NK-92 (cell line): ENCODE data around the gene KIF5C.
"Not testable (repeated sequence)": the region's sequence is repeated elsewhere in the genome, so short reads cannot be mapped to it uniquely, and the experiment has no call there.

ENCODE experiments used
- DNase-seq: peaks from one replicate; lab custom pipeline; 2025; ENCODE audit not compliant: unreplicated experiment; lab: John Stamatoyannopoulos, UW

The KIF5C gene

DNA sequence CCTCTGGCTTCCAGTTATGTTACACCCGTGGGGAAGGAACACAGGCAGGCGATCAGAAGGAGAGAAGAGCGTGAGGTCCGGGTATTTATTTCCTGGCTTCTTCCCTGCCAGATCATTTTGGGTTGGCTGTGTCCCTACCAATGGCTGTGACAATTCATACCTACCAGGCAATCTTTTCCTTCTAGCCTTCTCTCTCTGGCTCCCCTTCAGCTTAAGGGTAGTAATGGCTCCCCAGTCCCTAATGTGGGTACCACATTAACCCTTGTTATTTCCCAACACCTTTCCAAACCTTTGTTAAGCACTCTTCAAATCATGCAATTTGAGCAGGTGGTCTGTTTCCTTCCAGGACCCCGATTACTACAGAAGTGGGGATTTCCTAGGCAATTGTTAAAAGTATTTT is 84.7 kb downstream of the KIF5C start:
- DNase-seq = no peak

DNA sequence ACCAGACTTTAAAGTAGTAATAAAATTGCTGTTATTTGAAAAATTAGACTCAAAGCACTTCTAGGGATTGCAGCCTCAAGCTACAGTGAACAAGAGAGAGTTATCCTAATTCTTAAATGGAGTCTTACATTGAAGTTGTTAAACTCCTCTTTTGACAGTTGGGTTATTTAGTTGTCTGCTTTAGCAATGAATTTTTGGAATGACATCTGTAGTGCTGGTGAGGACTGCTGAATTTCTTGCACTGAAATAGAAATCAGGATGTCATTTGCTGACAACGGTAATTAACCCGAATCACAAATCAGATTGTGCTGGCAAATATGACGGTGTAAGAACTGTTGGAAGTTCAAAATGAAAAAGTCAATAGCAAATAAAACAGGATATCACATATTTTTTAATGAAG is 85.5 kb downstream of the KIF5C start:
- DNase-seq = no peak

DNA sequence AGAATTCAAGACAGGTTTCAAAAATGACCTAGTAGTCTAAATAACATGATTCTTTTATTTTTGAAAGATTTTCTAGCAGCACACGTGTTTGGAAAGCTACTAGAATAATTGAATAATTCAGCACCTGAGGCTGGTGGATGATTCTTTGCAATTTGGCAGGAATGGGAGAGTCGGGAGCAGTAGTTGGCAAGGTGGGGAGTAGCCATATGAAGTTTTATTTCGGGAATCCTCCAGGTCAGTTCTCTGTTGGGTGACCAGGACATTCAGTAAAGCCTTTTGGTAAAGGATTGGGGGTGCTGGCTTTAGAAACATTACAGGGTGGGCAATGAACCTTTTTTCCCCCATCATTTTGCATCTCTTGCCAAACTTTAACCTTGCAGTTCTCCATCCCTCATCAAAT is 88.4 kb downstream of the KIF5C start:
- no peak for DNase-seq

DNA sequence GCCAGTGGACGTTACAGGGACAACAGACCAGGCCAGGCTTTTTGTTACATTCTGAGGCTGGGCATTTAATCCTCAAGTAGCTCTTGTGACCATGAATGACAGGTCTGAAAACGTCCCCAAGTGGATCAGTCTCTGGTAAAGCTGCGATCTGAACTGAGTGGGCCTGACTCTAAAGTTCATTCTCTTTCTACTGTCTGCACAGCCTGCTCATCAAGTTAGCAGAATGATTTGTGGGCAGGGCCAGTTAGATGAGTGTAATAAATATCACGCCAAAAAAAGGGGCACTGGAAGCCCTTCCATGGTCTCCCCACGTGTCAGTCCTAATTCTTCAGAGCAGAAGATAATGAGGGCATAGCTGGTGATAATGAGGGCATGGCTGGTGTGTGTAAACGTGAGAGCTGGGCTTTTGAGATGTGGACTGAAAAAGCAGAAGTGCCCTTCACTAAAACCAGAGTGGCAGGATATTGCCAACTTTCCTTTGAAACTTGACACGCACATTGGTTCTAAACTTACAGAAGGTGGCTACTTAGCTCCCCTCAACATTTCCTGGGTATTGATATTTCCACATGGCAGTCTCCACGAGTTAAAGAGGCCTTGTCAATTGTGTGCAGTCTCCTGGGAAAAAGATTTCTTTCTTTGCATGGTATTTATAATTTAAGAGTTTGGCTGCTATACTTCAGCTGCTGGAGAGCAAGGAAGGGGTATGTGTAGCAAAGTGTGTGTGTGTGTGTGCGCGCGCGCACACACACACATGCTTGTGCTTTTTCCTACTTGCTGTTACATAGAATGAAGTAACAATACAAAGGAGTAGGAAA is 90.8 kb downstream of the KIF5C start:
- DNase-seq = no peak

DNA sequence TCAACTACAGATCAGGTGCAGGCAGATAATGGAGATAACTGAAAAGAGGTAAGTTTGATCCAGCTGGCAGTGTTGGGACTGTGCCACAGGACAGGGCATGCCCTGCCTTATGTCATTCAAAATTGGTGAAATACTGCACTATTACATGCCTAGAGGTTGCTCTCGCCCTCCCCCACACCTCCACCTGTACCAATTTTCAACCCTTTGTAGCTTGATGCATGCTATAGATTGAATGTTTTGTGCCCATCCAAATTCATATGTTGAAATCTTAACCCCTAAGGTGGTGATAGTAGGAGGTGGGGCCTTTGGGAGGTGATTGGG is 91.4 kb downstream of the KIF5C start:
- DNase-seq = no peak

DNA sequence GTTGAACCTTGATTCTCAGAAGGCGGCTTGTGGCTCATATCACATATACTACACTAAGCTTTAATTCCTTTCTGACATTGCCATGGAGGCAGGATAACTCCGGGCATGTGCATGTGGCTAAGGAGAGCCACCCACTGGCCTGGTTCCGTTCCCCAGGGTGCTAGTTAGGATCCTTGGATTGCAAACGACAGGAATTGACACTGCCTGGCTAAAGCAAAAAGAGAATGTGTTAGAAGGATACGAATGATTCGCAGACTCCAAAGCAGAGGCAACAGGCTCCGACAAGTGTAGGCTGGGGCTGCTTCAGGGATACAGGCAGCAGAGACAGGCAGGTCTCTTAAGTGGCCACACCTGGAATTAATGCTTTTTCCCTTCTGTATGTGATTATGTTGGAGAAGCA is 92.0 kb downstream of the KIF5C start:
- no peak for DNase-seq

DNA sequence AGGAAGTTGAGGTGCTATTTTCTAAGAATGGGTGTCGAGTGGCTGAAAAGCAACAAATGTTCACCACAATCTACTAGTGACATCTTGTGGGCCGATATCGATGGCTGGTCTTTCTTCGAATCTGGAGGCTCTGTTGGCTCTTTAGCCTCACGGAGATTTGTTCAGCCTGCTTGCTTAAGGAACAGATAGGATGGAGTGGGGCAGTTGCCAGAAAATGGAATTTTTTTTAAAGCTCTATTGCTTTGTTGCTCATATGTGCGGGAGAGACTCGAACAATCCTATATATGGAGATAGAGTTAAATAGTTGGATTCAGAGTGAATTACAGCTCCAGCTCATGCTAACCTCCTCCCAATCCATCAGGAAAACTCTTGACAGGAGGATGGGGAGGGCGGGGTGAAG is 92.6 kb downstream of the KIF5C start:
- DNase-seq = no peak

DNA sequence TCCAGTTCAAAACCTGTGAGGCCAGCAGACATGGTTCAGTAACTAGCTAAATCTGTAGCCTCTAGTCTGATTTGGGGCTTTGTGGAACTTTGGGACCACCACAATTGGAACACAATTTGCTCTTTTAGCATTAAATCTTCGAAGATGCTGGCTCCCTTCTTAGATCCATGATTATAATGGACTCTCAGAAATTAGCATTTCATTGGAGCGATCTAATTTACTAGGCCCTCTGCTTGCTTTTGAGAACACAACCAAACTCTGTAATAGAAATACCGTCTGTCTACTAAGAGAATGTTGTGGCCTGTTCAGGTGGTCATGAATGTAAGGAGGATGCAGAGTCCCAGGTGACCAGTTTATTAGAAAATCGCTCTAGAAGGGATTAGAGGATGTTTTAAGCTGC is 93.3 kb downstream of the KIF5C start:
- no peak for DNase-seq

DNA sequence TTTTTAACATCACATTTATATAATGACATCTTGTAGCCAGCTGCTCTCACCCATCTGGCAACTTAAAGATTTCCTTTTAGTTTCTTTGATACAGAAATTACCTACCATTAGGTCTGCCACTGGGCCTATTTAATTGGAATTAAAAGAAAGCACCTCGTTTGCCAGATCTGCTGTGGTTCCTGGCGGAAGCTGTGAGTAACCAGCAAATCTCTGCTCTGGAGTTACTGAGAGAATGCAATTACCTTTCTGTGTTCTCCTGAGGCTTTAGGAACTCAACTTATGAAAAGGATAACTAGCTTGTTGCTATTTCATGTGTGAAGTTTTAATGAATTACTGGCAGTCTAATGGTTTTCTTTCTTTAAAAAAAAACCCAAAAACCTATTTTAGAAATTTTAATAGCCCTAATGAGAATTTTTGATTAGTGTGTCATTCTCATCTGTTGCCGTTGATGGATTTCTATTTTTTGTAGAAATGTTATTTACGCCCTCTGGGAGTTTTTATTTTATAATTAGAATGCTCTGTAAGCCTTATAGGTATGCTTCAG is 93.8 kb downstream of the KIF5C start:
- no peak for DNase-seq

DNA sequence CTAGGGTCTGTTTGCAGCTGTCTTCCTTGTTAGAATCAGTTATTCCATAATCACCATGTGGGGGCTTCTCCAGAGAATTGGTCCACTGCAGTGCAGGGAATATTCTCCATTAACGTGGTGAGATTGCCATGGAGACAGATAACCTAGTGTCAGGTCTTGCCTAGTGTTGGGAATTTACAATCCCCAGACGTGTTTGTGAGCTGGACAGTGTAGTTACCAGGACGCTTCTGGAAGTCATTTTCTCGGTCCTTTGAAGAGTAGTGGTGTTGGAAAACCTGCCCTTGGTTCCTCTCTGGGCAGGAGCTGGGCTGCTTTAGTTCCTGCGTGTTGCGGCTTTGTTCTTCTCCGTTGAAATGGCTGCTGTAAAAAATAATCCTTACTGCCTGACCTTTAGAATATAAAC is 94.6 kb downstream of the KIF5C start:
- no peak for DNase-seq

DNA sequence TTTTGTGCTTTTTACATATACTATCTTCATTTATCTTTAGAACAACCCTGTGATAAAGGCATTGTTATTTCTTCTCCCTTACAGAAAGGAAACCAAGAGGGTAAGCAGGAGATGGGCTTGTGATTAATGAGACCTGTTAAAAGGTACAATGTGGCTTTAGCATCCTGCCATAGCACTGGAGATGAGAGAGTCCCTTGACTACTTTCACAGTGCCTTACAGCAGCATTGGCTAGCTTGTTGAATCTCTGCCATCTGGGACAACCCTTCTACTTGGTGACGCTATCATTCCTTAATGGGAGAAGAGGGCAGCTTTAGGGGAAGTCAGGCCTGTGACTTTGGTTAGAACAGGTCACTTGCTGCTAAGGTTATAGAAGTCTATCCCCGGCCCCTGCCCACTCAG is 95.4 kb downstream of the KIF5C start:
- DNase-seq = no peak

DNA sequence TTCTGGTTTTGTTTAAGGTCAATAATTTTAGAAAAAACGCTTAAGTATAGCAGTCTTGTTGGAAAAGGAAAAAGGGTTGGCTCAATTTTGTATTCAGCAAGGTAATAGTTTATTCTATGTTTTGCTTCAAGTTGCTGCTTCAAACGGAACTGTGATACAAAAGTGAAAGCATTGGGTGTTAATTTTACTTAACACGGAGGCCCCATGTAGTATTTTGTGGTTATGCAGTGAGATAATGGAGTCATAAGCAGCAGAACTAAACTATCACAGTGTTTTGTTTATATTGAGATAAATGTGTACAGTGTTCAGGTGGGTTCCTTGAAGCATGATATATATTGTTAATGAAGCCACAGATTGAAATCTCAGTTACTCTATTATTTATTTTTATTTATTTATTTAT is 96.5 kb downstream of the KIF5C start:
- DNase-seq = no peak

DNA sequence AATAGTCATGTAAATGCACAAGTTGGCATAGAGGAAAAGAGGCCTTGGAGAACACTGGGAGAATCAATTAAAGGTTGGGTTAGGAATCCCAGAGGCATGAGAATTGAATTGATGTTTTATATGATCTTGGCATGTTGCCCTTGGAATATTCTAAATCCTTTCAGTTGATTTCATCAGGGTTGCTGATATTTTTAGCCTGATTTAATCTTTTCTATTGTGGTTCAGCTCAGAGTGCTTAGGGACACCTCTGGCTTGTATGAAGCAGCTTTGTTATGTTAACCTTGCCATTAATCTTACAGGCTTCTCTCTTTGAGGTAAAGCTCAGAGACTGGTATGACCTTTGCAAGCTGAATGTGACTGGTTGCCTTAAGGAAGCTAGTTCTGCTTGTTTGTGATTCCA is 99.1 kb downstream of the KIF5C start:
- DNase-seq = no peak

DNA sequence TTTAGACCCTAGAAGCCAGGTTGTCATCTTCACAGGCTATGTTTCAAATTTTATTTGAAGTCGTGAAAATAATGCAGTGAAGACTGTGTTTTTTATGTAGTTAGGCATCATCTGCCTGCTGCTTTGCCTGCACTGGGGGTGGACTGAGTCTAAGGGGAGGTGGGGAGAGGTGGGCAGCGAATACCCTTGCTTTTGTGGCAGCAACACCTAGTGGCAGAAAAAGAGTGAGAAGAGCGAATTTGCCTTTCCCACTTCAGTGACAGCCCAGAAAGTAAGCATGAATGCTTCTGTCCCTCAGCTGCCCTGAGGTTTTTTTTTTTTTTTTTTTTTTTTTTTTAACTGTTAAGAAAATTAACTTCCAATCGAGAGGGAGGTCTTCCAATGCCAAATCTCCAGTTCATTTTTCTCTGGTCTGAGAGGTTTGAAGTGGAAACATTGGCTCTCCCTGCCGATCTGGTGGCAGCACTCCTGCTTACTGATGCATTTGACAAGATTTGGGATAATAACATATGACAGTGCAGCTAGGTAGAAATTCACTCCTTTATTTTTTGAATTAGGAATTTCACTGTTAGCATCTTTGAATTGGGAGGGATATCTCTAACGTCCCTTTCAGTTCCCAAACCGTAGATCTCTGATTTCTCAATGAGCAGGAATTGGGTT is 103.1 kb downstream of the KIF5C start:
- no peak for DNase-seq

DNA sequence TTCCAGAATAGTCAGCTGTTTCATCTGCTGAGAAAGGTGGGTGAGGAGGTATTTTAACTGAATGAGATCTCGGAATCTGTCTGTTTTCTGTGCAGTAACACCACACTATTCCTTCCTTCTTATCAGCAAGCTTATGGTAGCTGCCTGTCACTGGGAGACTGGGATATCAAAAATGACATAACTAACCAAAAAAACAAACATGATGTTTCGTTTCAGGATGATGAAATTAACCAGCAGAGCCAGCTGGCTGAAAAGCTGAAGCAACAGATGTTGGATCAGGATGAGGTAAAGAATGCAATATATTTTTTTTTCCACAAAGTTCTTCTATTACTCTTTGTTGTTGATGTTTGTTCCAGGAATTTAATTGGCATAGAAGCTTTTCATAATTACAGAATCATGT is 103.7 kb downstream of the KIF5C start:
- no peak for DNase-seq

DNA sequence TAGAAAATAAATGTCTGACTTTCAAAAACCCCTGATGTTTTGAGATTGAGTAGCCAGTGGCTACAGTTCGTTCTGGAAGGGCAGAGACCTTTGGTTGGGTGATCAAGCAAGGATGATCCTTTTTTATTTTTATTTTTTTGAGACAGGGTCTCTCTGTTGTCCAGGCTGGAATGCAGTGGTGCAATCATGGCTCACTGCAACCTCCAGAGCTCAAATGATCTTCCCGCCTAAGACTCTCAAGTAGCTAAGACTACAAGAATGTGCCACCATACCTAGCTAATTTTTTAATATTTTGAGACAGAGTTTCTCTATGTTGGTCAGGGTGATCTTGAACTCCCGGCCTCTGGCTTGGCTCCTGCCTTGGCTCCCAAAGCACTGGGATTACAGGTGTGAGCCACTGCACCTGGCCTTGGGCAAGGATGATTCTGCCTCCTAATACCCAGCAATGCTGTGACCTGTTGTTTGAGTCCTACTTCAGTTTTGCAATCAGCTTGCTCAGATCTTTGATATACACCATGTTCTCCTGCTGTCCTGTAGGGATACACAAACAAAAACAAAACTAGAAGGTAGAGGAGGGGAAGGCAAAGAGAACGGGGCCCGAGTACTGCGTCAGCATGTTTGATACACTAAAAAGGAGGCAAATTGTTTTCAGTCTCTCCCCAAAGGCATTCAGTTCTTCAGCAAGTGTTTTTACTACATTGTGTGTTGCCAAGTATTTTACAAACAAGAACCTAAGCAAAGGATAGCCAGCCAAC is 104.3 kb downstream of the KIF5C start:
- DNase-seq = no peak

DNA sequence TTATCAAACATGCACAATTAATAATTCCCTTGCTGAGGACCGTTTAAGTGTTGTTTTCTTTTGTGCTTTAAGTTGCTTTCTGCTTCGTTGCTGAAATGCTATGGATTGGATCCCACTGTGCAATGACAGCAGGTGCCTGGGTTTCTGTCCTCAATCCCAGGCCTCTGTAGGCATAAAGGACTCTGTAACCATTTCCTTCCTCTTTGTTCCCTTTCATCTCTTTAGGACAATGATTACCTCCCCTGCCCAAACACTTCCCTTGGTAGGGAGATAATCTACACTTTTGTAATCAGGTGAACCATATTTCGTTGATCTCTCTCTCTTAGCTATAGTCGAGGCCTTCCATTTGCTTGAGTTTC is 104.9 kb downstream of the KIF5C start:
- DNase-seq = no peak

DNA sequence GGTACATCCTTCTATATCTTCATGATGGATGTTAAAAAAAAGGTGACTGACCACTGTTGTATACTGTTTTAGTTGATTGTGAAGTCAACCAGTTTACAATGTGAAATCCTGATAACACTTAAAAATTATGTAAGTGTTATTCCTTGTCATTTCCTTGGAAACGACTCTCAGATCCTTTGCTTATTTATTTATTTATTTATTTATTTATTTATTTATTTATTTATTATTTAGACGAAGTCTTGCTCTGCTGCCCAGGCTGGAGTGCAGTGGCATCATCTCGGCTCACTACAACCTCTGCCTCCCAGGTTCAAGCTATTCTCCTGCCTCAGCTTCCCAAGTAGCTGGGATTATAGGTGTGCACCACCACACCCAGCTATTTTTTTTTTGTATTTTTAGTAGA is 105.5 kb downstream of the KIF5C start:
- DNase-seq = not testable (repeated sequence)

DNA sequence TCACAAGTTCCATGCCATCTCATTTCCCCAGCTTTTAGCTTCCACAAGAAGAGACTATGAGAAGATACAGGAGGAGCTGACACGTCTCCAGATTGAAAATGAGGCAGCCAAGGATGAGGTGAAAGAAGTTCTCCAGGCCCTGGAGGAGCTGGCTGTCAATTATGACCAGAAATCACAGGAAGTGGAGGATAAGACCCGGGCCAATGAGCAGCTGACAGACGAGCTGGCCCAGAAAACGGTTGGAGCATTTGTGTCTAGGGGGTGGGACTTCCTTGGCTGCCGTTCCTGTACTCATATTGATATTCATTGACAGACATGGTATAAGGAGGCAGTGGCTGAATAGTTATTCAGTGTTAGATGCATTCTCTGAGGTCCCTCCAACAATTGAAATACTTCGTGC is 106.3 kb downstream of the KIF5C start:
- DNase-seq = no peak

DNA sequence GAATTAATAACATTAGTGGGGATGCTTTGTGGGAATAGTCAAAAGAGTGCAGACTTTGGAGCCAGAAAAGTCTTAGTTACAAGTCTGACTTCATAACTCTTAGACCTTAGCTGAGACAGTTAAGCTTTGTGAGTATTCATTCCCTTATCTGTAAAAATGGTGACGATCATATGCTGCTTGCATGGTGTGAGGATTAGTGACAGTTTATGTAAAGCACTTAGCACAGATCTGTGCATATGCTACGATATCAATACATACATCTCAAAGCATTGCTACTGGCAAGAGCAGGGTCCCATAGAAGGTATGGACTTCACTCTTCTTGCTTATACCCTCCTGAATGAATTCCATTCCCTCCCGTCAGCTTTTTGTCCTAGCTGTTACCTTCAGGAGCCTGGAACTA is 106.8 kb downstream of the KIF5C start:
- no peak for DNase-seq

DNA sequence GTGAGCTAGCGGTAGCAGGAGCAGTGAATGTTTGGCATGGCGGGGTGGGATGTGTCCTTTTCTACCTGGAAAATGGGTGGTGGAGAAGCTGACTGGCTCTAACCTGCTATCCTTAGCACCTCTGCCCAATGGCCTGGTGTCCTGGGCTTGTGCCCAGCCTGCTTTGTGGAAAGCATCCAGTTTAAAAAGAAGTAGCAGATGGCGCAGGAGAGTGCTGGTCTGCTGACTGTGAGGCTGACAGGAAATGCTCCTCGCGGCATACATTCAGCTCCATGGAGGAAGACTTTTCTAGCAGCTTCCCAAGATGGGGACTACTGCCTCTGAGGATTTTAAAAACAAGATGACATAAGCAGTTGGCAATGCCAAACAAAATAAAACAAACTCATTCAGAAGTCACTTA is 107.3 kb downstream of the KIF5C start:
- no peak for DNase-seq

DNA sequence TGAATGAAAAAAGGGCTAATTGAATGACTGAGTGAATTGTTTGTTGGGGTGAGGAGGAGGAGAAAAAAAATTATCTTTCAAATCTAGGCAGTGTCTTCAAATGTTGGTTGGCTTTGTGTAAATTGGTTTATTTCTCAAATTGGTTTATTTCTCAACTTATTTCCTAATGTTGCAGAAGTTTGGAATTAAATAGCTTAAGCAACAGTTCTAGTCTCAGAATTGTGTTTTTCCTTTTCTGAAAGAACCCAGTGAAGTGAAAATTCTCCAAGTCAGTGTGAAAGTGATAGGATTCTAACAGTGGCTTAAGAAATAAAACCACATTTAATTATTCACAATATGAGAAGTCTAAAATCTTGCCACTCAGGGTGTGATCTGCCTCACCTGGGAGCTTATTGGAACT is 108.9 kb downstream of the KIF5C start:
- no peak for DNase-seq
